HG03432 (cell line): ENCODE data around the gene ACTBL2.
A peak's percentile ranks its signal among the peaks of the same experiment; 100 is the strongest.

Source experiments
- ATAC-seq: cut with Tn5 transposase; IDR thresholded peaks from one replicate; pipeline ENCODE4 v1.9.1; 2021; ENCODE audit warnings: mild to moderate bottlenecking, moderate library complexity; ENCODE audit not compliant: unreplicated experiment

ACTBL2 gene

GRCh38 chr5:57450991-57451876, 31.4 kb downstream of the ACTBL2 start:
- ATAC-seq = no peak

GRCh38 chr5:57448751-57449150, 33.9 kb downstream of the ACTBL2 start:
- ATAC-seq = no peak

- ATAC-seq = no peak
Measured at GRCh38 chr5:57448287-57448686, 34.3 kb downstream of the ACTBL2 start.

- ATAC-seq = no peak
Measured at GRCh38 chr5:57447658-57448057, 35.0 kb downstream of the ACTBL2 start.

- no peak for ATAC-seq
Measured at GRCh38 chr5:57446966-57447365, 35.6 kb downstream of the ACTBL2 start.

GRCh38 chr5:57445705-57446037, 36.9 kb downstream of the ACTBL2 start:
- no peak for ATAC-seq

GRCh38 chr5:57445006-57445704, 37.5 kb downstream of the ACTBL2 start:
- peak; percentile 51 for ATAC-seq

- ATAC-seq = peak; percentile 66
Measured at GRCh38 chr5:57442080-57442839, 40.4 kb downstream of the ACTBL2 start.

GRCh38 chr5:57441557-57441956, 41.1 kb downstream of the ACTBL2 start:
- peak; percentile 31 for ATAC-seq

GRCh38 chr5:57439601-57440000, 43.0 kb downstream of the ACTBL2 start:
- no peak for ATAC-seq

- no peak for ATAC-seq
Measured at GRCh38 chr5:57437976-57438805, 44.4 kb downstream of the ACTBL2 start.

- ATAC-seq = no peak
Measured at GRCh38 chr5:57436586-57436985, 46.0 kb downstream of the ACTBL2 start.

- ATAC-seq = no peak
Measured at GRCh38 chr5:57435701-57436134, 46.9 kb downstream of the ACTBL2 start.

GRCh38 chr5:57434683-57435082, 47.9 kb downstream of the ACTBL2 start:
- no peak for ATAC-seq

GRCh38 chr5:57434227-57434640, 48.4 kb downstream of the ACTBL2 start:
- ATAC-seq = no peak

- no peak for ATAC-seq
Measured at GRCh38 chr5:57432876-57433275, 49.7 kb downstream of the ACTBL2 start.

- ATAC-seq = no peak
Measured at GRCh38 chr5:57431759-57432158, 50.9 kb downstream of the ACTBL2 start.
